LNCAP (cell line): Measurements from ENCODE around the gene TMPRSS2.

Experiments used
- TF ChIP-seq, protein P1 (sequence below): fragments of 450-650 bp; IDR thresholded peaks from 2 replicates; pipeline ENCODE4 v1.5.1; 2017; ENCODE audit warnings: mild to moderate bottlenecking

The TMPRSS2 gene

GRCh38 chr21:41509145-41509496 lies 1.2 kb upstream of the TMPRSS2 start:
- TF ChIP-seq, protein P1, sequence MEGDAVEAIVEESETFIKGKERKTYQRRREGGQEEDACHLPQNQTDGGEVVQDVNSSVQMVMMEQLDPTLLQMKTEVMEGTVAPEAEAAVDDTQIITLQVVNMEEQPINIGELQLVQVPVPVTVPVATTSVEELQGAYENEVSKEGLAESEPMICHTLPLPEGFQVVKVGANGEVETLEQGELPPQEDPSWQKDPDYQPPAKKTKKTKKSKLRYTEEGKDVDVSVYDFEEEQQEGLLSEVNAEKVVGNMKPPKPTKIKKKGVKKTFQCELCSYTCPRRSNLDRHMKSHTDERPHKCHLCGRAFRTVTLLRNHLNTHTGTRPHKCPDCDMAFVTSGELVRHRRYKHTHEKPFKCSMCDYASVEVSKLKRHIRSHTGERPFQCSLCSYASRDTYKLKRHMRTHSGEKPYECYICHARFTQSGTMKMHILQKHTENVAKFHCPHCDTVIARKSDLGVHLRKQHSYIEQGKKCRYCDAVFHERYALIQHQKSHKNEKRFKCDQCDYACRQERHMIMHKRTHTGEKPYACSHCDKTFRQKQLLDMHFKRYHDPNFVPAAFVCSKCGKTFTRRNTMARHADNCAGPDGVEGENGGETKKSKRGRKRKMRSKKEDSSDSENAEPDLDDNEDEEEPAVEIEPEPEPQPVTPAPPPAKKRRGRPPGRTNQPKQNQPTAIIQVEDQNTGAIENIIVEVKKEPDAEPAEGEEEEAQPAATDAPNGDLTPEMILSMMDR, result no peak

GRCh38 chr21:41508415-41509144 lies 622 bp upstream of the TMPRSS2 start:
- TF ChIP-seq, protein P1, result no peak

DNA sequence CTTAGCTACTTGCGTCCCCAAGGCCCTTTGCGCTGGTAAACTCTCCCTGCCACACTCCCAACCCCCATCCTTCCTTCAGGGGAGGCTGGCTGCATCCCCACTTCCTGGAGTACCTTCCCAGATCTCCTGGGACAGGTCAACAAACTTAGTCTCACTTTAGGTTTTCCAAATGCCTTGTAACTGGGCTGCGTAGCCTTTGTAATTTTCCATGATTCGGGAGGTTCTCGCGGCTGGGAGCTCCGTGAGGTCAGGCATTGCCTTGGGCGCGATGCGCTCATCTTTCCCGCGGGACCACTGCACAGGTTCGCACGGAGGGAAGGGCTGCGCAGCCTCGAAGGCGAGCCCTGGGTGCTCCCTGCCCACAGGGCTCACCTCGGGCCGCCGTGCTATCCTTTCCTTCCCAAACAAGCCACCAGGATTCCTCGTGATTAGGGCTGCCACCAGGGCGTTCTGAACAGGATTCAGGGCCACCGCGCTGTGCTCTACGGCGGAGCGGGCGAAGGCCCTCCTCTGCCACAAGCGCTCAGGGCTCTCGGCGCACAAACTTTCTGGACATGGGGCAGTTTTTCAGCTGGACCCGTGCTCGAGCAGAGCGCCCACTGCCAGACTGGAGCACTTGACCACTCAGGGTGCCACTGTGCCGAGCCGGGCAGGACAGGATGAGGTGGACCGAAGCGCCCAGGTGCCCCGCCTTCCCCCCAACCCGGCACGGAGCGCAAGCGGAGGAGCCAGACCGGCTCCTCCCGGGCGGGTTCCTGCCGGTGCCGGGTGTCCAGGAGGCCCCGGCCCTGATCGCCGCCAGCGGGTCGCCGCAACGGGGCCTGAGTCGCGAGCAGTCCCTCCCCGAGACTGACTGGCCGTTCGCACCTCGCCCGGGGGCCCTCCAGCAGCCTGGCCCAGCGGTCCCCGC lies 1.1 kb downstream of the TMPRSS2 start:
- TF ChIP-seq, protein P1, result no peak

GRCh38 chr21:41506005-41506594 lies 1.9 kb downstream of the TMPRSS2 start:
- TF ChIP-seq, protein P1, result no peak

- TF ChIP-seq, protein P1, result no peak
Observed at GRCh38 chr21:41504030-41504429, 3.9 kb downstream of the TMPRSS2 start.

GRCh38 chr21:41503331-41503730 lies 4.6 kb downstream of the TMPRSS2 start:
- TF ChIP-seq, protein P1, result no peak

DNA sequence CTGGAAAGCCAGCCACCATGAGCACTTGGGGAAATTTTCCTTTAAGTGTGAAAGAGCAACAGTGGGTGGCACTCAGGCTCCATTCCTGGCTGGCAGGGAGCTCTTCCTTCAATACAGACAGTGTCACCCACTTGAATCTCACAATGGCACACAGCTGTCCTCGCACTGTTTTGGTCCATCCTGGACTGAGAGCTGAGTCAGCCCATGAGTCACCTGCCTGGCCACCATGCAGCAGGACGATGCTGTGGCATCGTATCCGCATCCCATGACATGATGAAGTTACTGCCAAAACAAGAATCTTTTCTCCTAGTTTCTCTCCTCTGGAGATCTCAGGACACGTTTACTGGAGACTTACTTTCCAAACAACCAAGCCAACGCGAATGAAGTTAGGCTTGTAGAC lies 6.0 kb downstream of the TMPRSS2 start:
- TF ChIP-seq, protein P1, result no peak
